ENCODE results near the gene PANX3. TPM values are rescaled to one million over a fixed set of nuclear protein-coding genes. Genes with fewer than 3 reads are reported as not detected.

PANX3 gene
- not detected in 2 replicates for total RNA-seq

DNA sequence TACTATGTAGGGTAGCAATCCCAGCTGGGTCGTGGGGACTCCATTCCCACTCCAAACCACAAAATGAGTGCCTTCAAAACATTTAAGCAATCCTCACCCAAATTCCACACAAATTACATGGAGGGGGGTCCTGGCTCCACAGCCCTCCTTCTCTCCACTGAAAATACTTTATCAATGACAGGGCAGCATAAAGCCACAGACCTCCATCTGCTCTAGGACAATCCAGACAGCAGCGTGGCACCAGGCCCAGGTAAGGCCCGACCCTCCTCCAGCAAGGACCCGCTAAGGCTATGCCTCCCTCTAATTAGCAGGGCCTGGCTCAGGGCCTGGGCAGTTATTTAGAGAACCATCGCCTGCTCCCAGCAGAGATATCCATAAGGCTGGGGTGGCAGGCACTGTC is at the start of gene PANX3:
TSS of gene PANX3 (plus strand) at position 365 of the 400 bp plus-strand sequence. CDS start 129 bp downstream, outside the sequence.
- H3K27me3 ChIP-seq (ENCODE audit: control insufficient read depth, insufficient read depth, low read length): peaks cover 6% of the 10 kb centered on the region

GRCh38 chr11:124569697-124570096 is 41.5 kb upstream of the PANX3 start, which contains the start of gene OR8A1:
Gene OR8A1 (plus strand): TSS chr11:124569997. CDS start chr11:124570120, 123 bp downstream.
- Histone ChIP-seq H3K27me3 (ENCODE audit: control insufficient read depth, insufficient read depth, low read length) (no peaks in the 10 kb centered on the region), H3K4me3 (ENCODE audit: low read depth, low read length) (no peak within 1 kb of the TSS), H3K36me3 (ENCODE audit: control insufficient read depth, insufficient read depth, low read length) (no peaks in the 10 kb centered on the region)
- TF ChIP-seq, protein P1, sequence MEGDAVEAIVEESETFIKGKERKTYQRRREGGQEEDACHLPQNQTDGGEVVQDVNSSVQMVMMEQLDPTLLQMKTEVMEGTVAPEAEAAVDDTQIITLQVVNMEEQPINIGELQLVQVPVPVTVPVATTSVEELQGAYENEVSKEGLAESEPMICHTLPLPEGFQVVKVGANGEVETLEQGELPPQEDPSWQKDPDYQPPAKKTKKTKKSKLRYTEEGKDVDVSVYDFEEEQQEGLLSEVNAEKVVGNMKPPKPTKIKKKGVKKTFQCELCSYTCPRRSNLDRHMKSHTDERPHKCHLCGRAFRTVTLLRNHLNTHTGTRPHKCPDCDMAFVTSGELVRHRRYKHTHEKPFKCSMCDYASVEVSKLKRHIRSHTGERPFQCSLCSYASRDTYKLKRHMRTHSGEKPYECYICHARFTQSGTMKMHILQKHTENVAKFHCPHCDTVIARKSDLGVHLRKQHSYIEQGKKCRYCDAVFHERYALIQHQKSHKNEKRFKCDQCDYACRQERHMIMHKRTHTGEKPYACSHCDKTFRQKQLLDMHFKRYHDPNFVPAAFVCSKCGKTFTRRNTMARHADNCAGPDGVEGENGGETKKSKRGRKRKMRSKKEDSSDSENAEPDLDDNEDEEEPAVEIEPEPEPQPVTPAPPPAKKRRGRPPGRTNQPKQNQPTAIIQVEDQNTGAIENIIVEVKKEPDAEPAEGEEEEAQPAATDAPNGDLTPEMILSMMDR (IDR thresholded peaks at IDR 0.05; ENCODE audit: insufficient read depth, low read length, poor library complexity, severe bottlenecking): no peak
- no peak for DNase-seq (ENCODE audit: low read depth)

More for the DNA sequence above, at the start of gene PANX3:
- TF ChIP-seq, protein P1 (IDR thresholded peaks at IDR 0.05; ENCODE audit: insufficient read depth, low read length, poor library complexity, severe bottlenecking): no peak
- no peak within 1 kb of the TSS for H3K4me3 ChIP-seq (ENCODE audit: low read depth, low read length)
- no peaks in the 10 kb centered on the region for H3K36me3 ChIP-seq (ENCODE audit: control insufficient read depth, insufficient read depth, low read length)
- DNase-seq (ENCODE audit: low read depth): no peak

- Histone ChIP-seq H3K4me3 (ENCODE audit: low read depth, low read length) (no peak overlapping the region), H3K27me3 (ENCODE audit: control insufficient read depth, insufficient read depth, low read length) (no peaks in the 10 kb centered on the region), H3K36me3 (ENCODE audit: control insufficient read depth, insufficient read depth, low read length) (no peaks in the 10 kb centered on the region)
- no peak for DNase-seq (ENCODE audit: low read depth)
- TF ChIP-seq, protein P1 (IDR thresholded peaks at IDR 0.05; ENCODE audit: insufficient read depth, low read length, poor library complexity, severe bottlenecking): no peak
These were observed 41.1 kb upstream of the PANX3 start for GRCh38 chr11:124570160-124570559.

GRCh38 chr11:124577716-124578427 is 33.4 kb upstream of the PANX3 start:
- Histone ChIP-seq H3K36me3 (ENCODE audit: control insufficient read depth, insufficient read depth, low read length) (no peaks in the 10 kb centered on the region), H3K27me3 (ENCODE audit: control insufficient read depth, insufficient read depth, low read length) (no peaks in the 10 kb centered on the region), H3K4me3 (ENCODE audit: low read depth, low read length) (no peak overlapping the region)
- no peak for DNase-seq (ENCODE audit: low read depth)
- TF ChIP-seq, protein P1 (IDR thresholded peaks at IDR 0.05; ENCODE audit: insufficient read depth, low read length, poor library complexity, severe bottlenecking): no peak

- Histone ChIP-seq H3K27me3 (ENCODE audit: control insufficient read depth, insufficient read depth, low read length) (no peaks in the 10 kb centered on the region), H3K36me3 (ENCODE audit: control insufficient read depth, insufficient read depth, low read length) (no peaks in the 10 kb centered on the region), H3K4me3 (ENCODE audit: low read depth, low read length) (no peak overlapping the region)
- DNase-seq (ENCODE audit: low read depth): no peak
- TF ChIP-seq, protein P1 (IDR thresholded peaks at IDR 0.05; ENCODE audit: insufficient read depth, low read length, poor library complexity, severe bottlenecking): no peak
These were observed 32.5 kb upstream of the PANX3 start for GRCh38 chr11:124578761-124579160.

DNA sequence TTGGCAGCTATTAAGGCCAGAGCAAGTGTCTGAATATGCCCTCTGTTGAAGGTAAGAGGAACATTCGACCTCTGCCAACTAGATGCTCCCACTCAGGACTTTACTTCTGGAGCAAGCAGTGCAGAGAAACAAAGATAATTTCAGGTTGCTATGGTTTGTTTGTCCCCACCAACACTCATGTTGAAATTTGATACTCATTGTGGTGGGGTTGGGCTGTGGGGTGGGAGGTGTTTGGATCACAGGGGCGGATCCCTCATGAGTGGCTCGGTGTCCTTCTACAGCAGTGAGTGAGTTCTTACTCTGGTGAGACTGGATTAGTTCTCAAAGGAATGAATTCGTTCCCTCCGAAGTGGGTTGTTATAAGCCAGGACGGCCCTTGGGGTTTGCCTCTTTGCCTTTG is 29.4 kb upstream of the PANX3 start:
- Histone ChIP-seq H3K36me3 (ENCODE audit: control insufficient read depth, insufficient read depth, low read length) (no peaks in the 10 kb centered on the region), H3K4me3 (ENCODE audit: low read depth, low read length) (no peak overlapping the region), H3K27me3 (ENCODE audit: control insufficient read depth, insufficient read depth, low read length) (no peaks in the 10 kb centered on the region)
- TF ChIP-seq, protein P1 (IDR thresholded peaks at IDR 0.05; ENCODE audit: insufficient read depth, low read length, poor library complexity, severe bottlenecking): no peak
- DNase-seq (ENCODE audit: low read depth): no peak
